ENCODE measurements around the gene PRRT1. TPM values are rescaled to one million over a fixed set of nuclear protein-coding genes. Genes with fewer than 3 reads are reported as not detected.

Gene PRRT1
- total RNA-seq, 1 donor from 2014 or later = 2.7 TPM

DNA sequence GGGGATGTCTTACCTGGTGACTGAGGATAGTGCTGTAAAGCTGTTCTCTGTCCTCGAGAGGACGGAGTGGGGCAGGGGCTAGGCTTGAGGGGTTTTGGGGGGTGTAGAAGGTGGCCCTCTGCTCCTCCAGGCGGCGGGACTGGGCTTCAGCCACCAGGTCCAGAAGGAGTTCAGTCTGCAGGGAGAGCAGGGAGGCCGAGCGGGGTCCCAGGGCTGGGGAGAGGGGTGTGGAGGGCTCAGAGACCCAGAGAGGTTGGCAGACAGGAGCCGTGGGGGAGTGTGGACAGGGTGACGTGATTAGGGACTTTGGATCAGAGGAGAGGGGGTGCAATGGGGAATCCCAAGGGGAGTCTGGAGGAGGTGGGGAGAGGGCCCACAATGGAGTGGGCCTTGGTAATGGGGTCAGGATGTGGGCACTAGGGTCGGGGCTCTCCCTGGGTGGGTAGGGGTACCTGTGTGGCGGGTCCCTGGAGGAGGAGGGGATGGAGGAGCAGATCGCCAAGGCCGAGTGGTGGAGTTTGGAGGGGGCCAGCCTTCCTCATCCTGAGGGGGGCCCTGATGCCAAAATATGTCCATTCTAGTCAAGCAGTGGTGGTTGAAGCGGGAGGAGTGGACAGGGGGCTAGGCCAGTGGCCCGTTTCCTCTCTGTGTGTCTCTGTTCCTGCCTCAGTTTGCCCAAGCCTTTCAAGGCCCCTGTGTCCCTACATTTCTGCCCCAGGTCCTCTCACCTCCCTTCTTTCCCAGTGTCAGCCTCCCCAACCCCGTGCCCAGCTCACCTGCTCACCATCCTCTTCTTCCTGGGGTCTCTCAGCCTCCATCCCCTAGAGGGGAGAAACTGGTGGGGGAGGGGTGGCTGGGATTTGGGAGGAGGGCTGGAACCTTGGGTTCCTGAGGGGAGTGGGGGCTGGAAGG lies 40.2 kb upstream of the PRRT1 start:
- peaks cover 7% of the 10 kb centered on the region for H3K36me3 Mint-ChIP-seq
- peak; percentile 68 for DNase-seq (ENCODE audit: extremely low spot score, unreplicated experiment)
- TF ChIP-seq, protein P1, sequence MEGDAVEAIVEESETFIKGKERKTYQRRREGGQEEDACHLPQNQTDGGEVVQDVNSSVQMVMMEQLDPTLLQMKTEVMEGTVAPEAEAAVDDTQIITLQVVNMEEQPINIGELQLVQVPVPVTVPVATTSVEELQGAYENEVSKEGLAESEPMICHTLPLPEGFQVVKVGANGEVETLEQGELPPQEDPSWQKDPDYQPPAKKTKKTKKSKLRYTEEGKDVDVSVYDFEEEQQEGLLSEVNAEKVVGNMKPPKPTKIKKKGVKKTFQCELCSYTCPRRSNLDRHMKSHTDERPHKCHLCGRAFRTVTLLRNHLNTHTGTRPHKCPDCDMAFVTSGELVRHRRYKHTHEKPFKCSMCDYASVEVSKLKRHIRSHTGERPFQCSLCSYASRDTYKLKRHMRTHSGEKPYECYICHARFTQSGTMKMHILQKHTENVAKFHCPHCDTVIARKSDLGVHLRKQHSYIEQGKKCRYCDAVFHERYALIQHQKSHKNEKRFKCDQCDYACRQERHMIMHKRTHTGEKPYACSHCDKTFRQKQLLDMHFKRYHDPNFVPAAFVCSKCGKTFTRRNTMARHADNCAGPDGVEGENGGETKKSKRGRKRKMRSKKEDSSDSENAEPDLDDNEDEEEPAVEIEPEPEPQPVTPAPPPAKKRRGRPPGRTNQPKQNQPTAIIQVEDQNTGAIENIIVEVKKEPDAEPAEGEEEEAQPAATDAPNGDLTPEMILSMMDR (conservative IDR thresholded peaks at IDR 0.05) = no peak
- H3K27me3 Mint-ChIP-seq = no peaks in the 10 kb centered on the region
- H3K9me3 Mint-ChIP-seq = no peaks in the 10 kb centered on the region
- no peak overlapping the region for H3K4me3 Mint-ChIP-seq
- peaks cover 50% of the 10 kb centered on the region for H3K4me1 Mint-ChIP-seq (ENCODE audit: unreplicated experiment)
- peak overlapping the region; percentile 77 for H3K27ac Mint-ChIP-seq

DNA sequence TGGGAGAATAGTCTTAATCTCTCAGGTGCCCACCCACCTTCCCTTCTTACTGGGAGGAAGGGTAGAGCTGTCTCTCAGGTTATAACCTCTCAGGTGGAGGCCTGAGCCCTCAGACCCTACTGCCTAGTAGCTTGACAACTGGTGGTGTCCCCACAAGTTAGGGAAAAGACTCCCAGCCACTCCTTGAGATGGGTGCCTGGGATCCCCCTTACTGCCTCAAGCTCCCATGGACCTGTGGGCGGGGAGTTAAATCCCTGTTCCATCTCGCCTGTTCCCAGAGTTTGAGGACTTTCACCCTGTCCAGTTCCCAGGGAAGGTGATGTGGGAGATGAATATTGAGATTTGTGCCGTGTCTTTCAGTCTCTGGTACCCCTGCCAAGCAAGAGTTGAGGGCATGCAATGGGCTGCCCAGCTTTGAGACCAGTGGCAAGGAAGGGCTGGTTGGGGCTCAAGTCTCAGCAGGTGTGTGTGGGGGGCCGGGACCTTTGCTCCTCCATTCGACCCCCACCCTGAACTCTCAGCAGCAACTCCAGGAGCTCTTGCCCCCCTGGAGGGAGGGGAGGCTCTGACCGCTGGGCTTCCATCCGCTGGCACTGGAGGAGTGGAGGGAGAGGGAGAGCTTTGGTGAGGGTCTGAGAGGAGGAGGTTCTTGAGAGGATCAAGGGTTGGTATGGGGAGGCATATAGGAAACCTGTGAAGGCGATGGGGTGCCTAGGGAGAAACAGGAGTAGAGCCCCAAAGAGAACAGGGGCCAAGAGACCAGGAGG lies 39.4 kb upstream of the PRRT1 start:
- TF ChIP-seq, protein P1 (conservative IDR thresholded peaks at IDR 0.05) = no peak
- H3K4me3 Mint-ChIP-seq = peak overlapping the region; percentile 34
- peak overlapping the region; percentile 77 for H3K27ac Mint-ChIP-seq
- no peaks in the 10 kb centered on the region for H3K27me3 Mint-ChIP-seq
- peaks cover 50% of the 10 kb centered on the region for H3K4me1 Mint-ChIP-seq (ENCODE audit: unreplicated experiment)
- no peaks in the 10 kb centered on the region for H3K9me3 Mint-ChIP-seq
- peaks cover 11% of the 10 kb centered on the region for H3K36me3 Mint-ChIP-seq
- no peak for DNase-seq (ENCODE audit: extremely low spot score, unreplicated experiment)

DNA sequence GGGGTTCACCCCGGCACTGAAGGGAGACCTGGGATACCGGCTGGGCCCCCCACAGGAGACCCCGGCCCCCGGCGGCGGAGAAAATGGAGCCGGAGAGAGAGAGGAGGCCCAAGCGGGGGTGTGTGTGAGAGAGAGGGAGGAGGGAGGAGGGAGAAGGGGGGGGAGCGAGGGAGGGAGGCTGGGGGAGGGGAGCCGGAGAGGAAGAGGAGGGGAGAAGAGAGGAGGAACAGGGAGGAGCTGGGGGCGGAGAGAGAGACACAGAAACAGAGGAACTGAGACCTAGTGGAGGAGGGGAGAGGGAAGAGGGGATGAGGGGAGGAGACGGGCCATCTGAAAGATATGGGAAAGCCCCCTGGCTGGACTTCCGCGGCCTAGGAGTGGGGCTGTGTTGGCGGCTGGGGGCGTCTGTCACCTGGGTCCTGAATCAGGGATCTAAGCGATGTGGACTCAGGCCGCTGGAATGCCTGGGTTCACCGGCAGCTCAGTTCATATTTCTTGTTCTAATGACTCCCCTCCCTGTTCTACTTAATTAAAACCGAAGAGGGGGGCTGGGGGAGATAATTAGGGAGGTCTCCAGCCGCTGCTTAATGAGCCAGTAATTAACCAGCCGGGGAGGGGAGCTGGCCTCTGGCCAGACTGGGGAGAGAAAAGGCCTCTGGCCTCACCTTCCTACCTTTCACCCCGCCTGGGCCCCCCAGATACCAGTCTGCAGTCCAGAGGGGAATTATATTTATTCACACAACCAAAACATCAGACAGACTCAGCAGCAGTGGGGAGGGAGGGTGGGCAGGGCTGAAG lies 38.5 kb upstream of the PRRT1 start, which contains the start of gene PBX2:
PBX2 (minus strand) TSS at position 149 of the 798 bp plus-strand sequence. CDS start 287 bp downstream, outside the sequence.
- Mint-ChIP-seq H3K9me3 (no peaks in the 10 kb centered on the region), H3K4me1 (ENCODE audit: unreplicated experiment) (peaks cover 54% of the 10 kb centered on the region), H3K27me3 (no peaks in the 10 kb centered on the region), H3K4me3 (peak within 1 kb of the TSS; percentile 96), H3K36me3 (peaks cover 16% of the 10 kb centered on the region), H3K27ac (peak within 1 kb of the TSS; percentile 94)
- peak; percentile 79 for DNase-seq (ENCODE audit: extremely low spot score, unreplicated experiment)
- TF ChIP-seq, protein P1 (conservative IDR thresholded peaks at IDR 0.05) = no peak

DNA sequence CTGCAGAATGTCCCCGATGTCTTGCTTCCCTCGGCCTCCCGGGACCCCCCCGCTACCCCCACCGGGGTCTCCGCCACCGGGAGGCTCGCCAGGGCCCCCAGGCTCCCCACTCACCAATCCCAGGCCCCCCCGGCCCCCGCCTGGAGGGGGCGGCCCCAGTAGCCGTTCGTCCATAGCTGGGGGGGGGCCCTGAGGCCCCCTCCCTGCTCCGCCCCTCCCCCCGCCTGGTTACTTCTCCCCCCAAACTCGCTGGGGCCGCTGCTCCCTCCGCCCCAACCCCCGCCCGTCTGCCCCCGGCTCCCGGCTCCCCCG lies 38.0 kb upstream of the PRRT1 start:
- Mint-ChIP-seq H3K36me3 (peaks cover 16% of the 10 kb centered on the region), H3K27ac (peak overlapping the region; percentile 94), H3K4me1 (ENCODE audit: unreplicated experiment) (peaks cover 49% of the 10 kb centered on the region), H3K9me3 (no peaks in the 10 kb centered on the region), H3K27me3 (no peaks in the 10 kb centered on the region), H3K4me3 (peak overlapping the region; percentile 96)
- DNase-seq (ENCODE audit: extremely low spot score, unreplicated experiment) = peak; percentile 67
- TF ChIP-seq, protein P1 (conservative IDR thresholded peaks at IDR 0.05) = no peak

DNA sequence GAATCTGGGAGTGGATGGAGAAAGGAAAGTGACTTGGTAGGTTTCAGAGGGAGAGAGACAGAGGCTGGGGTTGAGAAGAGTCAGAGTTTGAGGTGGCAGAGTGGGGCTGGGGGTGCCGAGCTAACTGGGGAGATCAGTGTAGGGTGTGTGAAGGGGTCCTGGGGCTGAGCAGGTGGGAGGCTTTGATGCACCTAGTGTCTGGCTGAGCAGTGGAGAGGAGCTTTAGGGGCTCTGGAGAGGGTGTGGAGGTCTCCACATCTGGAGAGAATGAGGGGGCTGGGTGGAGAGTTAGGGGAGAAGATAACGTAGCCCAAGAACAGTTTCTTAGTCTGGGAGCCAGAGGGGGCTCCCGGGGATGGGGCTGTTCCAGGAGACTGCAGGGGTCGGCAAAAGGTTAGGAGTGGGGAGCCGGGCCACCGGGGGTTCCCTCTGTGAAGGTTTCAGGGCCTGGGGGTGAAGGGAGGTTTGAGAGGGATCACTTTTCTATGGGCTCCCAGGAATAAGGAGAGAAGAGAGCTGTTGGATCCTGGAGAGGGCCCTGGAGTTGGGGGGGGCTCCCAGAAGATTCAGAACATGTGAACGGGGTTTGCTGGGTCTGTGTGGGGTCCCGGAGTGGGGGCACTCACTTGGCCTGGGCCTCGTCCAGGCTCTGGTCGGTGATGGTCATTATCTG lies 37.5 kb upstream of the PRRT1 start:
- TF ChIP-seq, protein P1 (conservative IDR thresholded peaks at IDR 0.05) = no peak
- no peaks in the 10 kb centered on the region for H3K9me3 Mint-ChIP-seq
- H3K4me3 Mint-ChIP-seq = peak overlapping the region; percentile 96
- H3K27me3 Mint-ChIP-seq = no peaks in the 10 kb centered on the region
- peaks cover 45% of the 10 kb centered on the region for H3K4me1 Mint-ChIP-seq (ENCODE audit: unreplicated experiment)
- DNase-seq (ENCODE audit: extremely low spot score, unreplicated experiment) = no peak
- H3K36me3 Mint-ChIP-seq = peaks cover 16% of the 10 kb centered on the region
- peak overlapping the region; percentile 94 for H3K27ac Mint-ChIP-seq
